Gastrocnemius medialis (tissue), 4 donors: Measurements from ENCODE around the gene COL4A6. TPM values are rescaled to one million over a fixed set of nuclear protein-coding genes. Genes with fewer than 3 reads are reported as not detected.

Source experiments
- ATAC-seq, 2 donors: fragments of 150-250 bp; one replicate each; pipeline ENCODE4 v1.9.1; 2016
- DNase-seq, 2 donors: peaks; one replicate each; pipeline ENCODE4 v3.0.0-alpha.2; 2019
- H3K27ac ChIP-seq, 4 donors: fragments of 200-600 bp; sonication (generic); 1 replicate in 1 of 4; 2 replicates in 3 of 4; pipeline ENCODE4 v1.5.1; 2016 to 2018; ENCODE audit warnings: mild to moderate bottlenecking in 2 of 4, moderate library complexity in 1 of 4
- H3K27me3 ChIP-seq, 3 donors: fragments of 200-600 bp; sonication (generic) in 2 of 3; 1 replicate in 1 of 3; 2 replicates in 2 of 3; pipeline versions ENCODE4 v1.5.1 to v1.6.0; 2016 to 2019; ENCODE audit warnings: mild to moderate bottlenecking in 1 of 3, moderate library complexity in 1 of 3
- H3K36me3 ChIP-seq, 2 donors: fragments of 200-600 bp; sonication (generic) in 1 of 2; one replicate each; pipeline ENCODE4 v1.5.1; 2017 to 2018
- H3K4me1 ChIP-seq, 2 donors: fragments of 200-600 bp; sonication (generic) in 1 of 2; one replicate each; pipeline ENCODE4 v1.5.1; 2016 to 2017; ENCODE audit warnings: mild to moderate bottlenecking in 2 of 2
- H3K4me3 ChIP-seq, 4 donors: fragments of 200-600 bp; sonication (generic) in 3 of 4; 1 replicate in 1 of 4; 2 replicates in 3 of 4; pipeline ENCODE4 v1.5.1; 2016 to 2019; ENCODE audit warnings: mild to moderate bottlenecking in 2 of 4
- H3K9me3 ChIP-seq, 3 donors: fragments of 200-600 bp; sonication (generic) in 2 of 3; 1 replicate in 1 of 3; 2 replicates in 2 of 3; pipeline ENCODE4 v1.5.1; 2016 to 2019
- POLR2A ChIP-seq, 2 donors: fragments of 450-650 bp; IDR thresholded peaks; one replicate each; pipeline ENCODE4 v1.6.1; 2017; ENCODE audit warnings: antibody characterized with exemption in 2 of 2, mild to moderate bottlenecking in 2 of 2, moderate library complexity in 2 of 2
- in situ Hi-C, 4 donors: fragments of 200-750 bp; cut with MboI; loops; one replicate each; pipeline versions ENCODE4 v1.15.0 to v1.8.0; 2017; ENCODE audit warnings: low sequenced_read_pairs in 4 of 4
- intact Hi-C: fragments of 100-400 bp; cut with DNase I; formaldehyde crosslinking; loops from one replicate; pipeline ENCODE4 v1.15.1; 2023; ENCODE audit warnings: low total_unique reads
- total RNA-seq, 4 donors: library from RNA; depleted of rRNA; stranded (reverse); fragments of >200 nt; gene quantifications; one replicate each; pipeline versions ENCODE4 v1.1.0 to v1.2.3, GENCODE V29; 2016
- TF ChIP-seq, protein P1 (sequence below), 5 experiments: fragments of 450-650 bp in 3 of 5; fragments of 200-600 bp in 2 of 5; sonication (generic) in 2 of 5; IDR thresholded peaks in 4 of 5; conservative IDR thresholded peaks in 1 of 5; 1 replicate in 4 of 5; 2 replicates in 1 of 5; pipeline ENCODE4 v1.5.1; 2016 to 2019; ENCODE audit warnings: antibody characterized with exemption in 5 of 5, mild to moderate bottlenecking in 3 of 5, moderate library complexity in 3 of 5

COL4A6 gene
- total RNA-seq, 4 donors from 2014 or later: 0.42 to 1.4 (median 0.81) TPM

DNA sequence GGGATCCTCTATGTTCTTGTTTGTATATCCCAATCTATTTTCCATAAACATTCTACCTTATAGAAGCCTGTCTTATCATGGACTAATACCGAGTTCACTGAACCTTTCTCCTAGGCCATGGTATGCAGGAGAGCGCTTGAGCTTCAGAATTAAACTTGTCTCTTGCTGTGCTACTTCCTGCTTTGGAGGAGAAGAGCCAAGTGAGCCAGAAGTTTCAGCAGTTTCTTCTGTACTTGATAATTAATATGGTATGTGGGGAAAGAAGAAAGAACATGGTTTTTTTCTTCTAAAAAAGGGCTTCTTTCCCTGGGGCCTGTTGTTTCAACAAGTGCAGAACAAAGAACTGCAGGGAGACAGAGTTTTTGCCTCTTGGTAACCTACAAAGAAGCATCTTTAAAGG lies 173.8 kb downstream of the COL4A6 start:
- H3K36me3 ChIP-seq: no peaks in the 10 kb centered on the region
- H3K9me3 ChIP-seq: no peaks in the 10 kb centered on the region
- in situ Hi-C loops (no loop called here), intact Hi-C loops (no loop called here)
- no peak for TF ChIP-seq POLR2A (IDR thresholded peaks at IDR 0.05)
- TF ChIP-seq, protein P1, sequence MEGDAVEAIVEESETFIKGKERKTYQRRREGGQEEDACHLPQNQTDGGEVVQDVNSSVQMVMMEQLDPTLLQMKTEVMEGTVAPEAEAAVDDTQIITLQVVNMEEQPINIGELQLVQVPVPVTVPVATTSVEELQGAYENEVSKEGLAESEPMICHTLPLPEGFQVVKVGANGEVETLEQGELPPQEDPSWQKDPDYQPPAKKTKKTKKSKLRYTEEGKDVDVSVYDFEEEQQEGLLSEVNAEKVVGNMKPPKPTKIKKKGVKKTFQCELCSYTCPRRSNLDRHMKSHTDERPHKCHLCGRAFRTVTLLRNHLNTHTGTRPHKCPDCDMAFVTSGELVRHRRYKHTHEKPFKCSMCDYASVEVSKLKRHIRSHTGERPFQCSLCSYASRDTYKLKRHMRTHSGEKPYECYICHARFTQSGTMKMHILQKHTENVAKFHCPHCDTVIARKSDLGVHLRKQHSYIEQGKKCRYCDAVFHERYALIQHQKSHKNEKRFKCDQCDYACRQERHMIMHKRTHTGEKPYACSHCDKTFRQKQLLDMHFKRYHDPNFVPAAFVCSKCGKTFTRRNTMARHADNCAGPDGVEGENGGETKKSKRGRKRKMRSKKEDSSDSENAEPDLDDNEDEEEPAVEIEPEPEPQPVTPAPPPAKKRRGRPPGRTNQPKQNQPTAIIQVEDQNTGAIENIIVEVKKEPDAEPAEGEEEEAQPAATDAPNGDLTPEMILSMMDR (IDR thresholded peaks at IDR 0.05 in 4 of 5, conservative IDR thresholded peaks at IDR 0.05 in 1 of 5): no peak
- ATAC-seq (no peak), DNase-seq (no peak)
- no peak overlapping the region for H3K4me3 ChIP-seq
- H3K27ac ChIP-seq: no peak overlapping the region
- no peaks in the 10 kb centered on the region for H3K4me1 ChIP-seq
- H3K27me3 ChIP-seq: no peaks in the 10 kb centered on the region

DNA sequence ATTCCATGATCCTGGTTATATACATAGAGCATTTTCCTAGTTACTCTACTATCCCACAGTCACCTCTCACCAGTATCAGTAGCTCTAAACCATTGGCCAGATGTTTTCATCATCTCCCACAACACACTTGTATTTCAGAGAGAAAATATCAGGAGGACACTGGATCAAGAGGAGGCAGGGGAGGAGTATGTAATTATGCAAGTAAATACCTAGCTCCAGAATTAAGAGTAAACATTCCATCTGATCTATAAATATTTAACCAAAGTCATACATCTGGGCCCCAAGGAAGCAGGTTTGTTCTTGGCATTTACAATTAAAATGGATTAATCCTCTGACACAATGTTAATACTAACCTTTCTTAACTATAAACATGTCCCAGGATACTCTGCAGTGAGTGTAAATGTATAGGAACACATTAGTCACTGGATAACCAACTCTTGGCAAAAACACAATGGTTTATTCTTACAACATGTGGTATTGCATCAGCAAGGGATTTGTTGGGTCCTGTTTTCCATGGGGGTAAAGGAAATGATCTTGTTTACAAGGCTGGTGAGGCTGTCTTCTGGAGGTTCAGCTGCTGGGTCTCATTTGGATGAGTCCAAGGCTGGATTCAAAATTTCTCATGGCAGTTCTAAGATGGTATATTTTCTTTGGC lies 176.5 kb downstream of the COL4A6 start:
- TF ChIP-seq POLR2A (IDR thresholded peaks at IDR 0.05): no peak
- TF ChIP-seq, protein P1 (IDR thresholded peaks at IDR 0.05 in 4 of 5, conservative IDR thresholded peaks at IDR 0.05 in 1 of 5): no peak
- no peaks in the 10 kb centered on the region for H3K4me1 ChIP-seq
- no peak overlapping the region for H3K27ac ChIP-seq

DNA sequence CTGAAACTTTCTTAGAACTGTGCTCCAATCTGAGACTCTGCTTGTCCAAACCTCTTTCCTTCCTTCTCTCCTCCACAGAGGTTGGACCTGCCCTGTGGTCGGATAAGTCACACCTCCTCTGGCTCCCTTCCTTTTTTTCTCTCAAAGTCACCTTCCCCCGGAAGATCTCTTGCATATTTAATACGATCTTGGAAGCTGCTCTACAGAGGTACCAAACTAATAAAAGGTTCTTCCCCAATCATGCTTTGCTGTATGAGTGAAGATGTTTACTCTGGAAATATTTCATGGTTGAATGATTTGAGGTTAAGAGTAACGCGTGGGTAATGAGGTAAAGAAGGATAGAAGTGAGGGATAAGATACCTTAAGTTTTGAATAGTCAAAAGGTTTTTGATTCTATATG lies 180.7 kb downstream of the COL4A6 start:
- no peaks in the 10 kb centered on the region for H3K27me3 ChIP-seq
- H3K4me3 ChIP-seq: no peak overlapping the region
- intact Hi-C loops (no loop called here), in situ Hi-C loops (no loop called here)
- ATAC-seq: no peak
- no peaks in the 10 kb centered on the region for H3K36me3 ChIP-seq
- H3K4me1 ChIP-seq: no peaks in the 10 kb centered on the region
- DNase-seq: no peak
- H3K27ac ChIP-seq: no peak overlapping the region
- TF ChIP-seq, protein P1 (IDR thresholded peaks at IDR 0.05 in 4 of 5, conservative IDR thresholded peaks at IDR 0.05 in 1 of 5): no peak
- TF ChIP-seq POLR2A (IDR thresholded peaks at IDR 0.05): no peak
- peaks cover 0 to 3% (median 0%) of the 10 kb centered on the region in 3 donors for H3K9me3 ChIP-seq

More for the DNA sequence above, 176.5 kb downstream of the COL4A6 start:
- ATAC-seq (no peak), DNase-seq (no peak)
- H3K9me3 ChIP-seq: no peaks in the 10 kb centered on the region
- in situ Hi-C loops (no loop called here), intact Hi-C loops (no loop called here)
- H3K4me3 ChIP-seq: no peak overlapping the region
- no peaks in the 10 kb centered on the region for H3K36me3 ChIP-seq
- H3K27me3 ChIP-seq: no peaks in the 10 kb centered on the region

DNA sequence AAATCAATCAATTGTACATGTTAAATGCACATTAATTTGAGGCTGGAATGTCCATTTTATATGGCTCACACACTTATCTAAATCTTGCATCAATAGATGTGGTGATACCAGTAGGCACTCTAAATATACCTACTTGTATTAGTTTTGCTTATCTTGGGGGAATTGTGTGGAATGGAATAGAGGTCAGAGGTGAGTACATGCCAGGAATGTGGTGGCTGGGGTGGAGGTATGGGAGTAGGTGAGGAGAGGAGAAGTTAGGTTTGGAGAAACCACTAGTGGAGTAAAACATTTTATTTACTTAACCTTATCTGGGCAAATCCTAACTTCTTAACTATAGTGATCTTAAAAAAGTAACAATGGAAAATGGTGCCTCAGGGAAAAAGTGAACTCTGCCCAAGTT lies 183.6 kb downstream of the COL4A6 start:
- Histone ChIP-seq H3K4me3 (no peak overlapping the region), H3K36me3 (no peaks in the 10 kb centered on the region), H3K9me3 (peaks cover 0 to 3% (median 0%) of the 10 kb centered on the region in 3 donors), H3K4me1 (no peaks in the 10 kb centered on the region), H3K27ac (no peak overlapping the region), H3K27me3 (peaks cover 0 to 3% (median 0%) of the 10 kb centered on the region in 3 donors)
- in situ Hi-C loops (no loop called here), intact Hi-C loops (no loop called here)
- ATAC-seq (no peak), DNase-seq (no peak)
- no peak for TF ChIP-seq POLR2A (IDR thresholded peaks at IDR 0.05)
- TF ChIP-seq, protein P1 (IDR thresholded peaks at IDR 0.05 in 4 of 5, conservative IDR thresholded peaks at IDR 0.05 in 1 of 5): no peak
